Measurements from ENCODE around the gene DICER1.

DNA sequence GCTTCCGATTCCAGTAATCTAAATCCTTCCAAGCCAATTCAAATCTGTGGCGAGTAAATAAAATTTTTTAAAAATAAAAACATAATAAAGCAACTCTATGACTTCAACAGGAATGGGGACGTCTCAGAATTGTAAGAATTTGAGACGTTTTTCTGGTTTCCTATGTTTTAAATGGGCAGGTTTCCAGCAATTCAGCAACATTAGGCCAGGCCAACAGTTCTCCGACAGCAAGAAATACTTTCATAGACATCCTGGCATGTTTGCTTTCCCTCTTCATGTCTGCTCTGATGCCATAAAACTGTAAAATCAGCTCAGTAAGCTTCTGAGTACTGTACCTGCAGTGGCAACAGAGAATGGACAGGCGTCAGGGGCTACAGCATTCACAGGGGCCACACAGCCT, 35.8 kb upstream of the DICER1 start:
- no peak for TF ChIP-seq EZH2 (IDR thresholded peaks at IDR 0.05; ENCODE audit: borderline replicate concordance, insufficient read depth, low read length, poor library complexity, severe bottlenecking)
- TF ChIP-seq, protein P1, sequence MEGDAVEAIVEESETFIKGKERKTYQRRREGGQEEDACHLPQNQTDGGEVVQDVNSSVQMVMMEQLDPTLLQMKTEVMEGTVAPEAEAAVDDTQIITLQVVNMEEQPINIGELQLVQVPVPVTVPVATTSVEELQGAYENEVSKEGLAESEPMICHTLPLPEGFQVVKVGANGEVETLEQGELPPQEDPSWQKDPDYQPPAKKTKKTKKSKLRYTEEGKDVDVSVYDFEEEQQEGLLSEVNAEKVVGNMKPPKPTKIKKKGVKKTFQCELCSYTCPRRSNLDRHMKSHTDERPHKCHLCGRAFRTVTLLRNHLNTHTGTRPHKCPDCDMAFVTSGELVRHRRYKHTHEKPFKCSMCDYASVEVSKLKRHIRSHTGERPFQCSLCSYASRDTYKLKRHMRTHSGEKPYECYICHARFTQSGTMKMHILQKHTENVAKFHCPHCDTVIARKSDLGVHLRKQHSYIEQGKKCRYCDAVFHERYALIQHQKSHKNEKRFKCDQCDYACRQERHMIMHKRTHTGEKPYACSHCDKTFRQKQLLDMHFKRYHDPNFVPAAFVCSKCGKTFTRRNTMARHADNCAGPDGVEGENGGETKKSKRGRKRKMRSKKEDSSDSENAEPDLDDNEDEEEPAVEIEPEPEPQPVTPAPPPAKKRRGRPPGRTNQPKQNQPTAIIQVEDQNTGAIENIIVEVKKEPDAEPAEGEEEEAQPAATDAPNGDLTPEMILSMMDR (IDR thresholded peaks at IDR 0.05; ENCODE audit: poor library complexity, severe bottlenecking) = no peak
- no peak for TF ChIP-seq MXI1 (conservative IDR thresholded peaks at IDR 0.05; ENCODE audit: poor library complexity, severe bottlenecking)
- TF ChIP-seq, protein P2, sequence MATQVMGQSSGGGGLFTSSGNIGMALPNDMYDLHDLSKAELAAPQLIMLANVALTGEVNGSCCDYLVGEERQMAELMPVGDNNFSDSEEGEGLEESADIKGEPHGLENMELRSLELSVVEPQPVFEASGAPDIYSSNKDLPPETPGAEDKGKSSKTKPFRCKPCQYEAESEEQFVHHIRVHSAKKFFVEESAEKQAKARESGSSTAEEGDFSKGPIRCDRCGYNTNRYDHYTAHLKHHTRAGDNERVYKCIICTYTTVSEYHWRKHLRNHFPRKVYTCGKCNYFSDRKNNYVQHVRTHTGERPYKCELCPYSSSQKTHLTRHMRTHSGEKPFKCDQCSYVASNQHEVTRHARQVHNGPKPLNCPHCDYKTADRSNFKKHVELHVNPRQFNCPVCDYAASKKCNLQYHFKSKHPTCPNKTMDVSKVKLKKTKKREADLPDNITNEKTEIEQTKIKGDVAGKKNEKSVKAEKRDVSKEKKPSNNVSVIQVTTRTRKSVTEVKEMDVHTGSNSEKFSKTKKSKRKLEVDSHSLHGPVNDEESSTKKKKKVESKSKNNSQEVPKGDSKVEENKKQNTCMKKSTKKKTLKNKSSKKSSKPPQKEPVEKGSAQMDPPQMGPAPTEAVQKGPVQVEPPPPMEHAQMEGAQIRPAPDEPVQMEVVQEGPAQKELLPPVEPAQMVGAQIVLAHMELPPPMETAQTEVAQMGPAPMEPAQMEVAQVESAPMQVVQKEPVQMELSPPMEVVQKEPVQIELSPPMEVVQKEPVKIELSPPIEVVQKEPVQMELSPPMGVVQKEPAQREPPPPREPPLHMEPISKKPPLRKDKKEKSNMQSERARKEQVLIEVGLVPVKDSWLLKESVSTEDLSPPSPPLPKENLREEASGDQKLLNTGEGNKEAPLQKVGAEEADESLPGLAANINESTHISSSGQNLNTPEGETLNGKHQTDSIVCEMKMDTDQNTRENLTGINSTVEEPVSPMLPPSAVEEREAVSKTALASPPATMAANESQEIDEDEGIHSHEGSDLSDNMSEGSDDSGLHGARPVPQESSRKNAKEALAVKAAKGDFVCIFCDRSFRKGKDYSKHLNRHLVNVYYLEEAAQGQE (IDR thresholded peaks at IDR 0.05; ENCODE audit: borderline replicate concordance) = no peak
- no peak for TF ChIP-seq POLR2AphosphoS5 (IDR thresholded peaks at IDR 0.05)
- no peak for TF ChIP-seq EP300 (conservative IDR thresholded peaks at IDR 0.05; ENCODE audit: poor library complexity, severe bottlenecking)
- TF ChIP-seq RAD21 (conservative IDR thresholded peaks at IDR 0.05) = no peak
- no peak for TF ChIP-seq TAF1 (IDR thresholded peaks at IDR 0.05; ENCODE audit: low read depth)
- no peak for TF ChIP-seq SMC3 (conservative IDR thresholded peaks at IDR 0.05; ENCODE audit: poor library complexity)

All from neural cell (in vitro differentiated cells).